ENCODE measurements around the gene DCBLD2.

The DCBLD2 gene

GRCh38 chr3:98827221-98827920 lies 74.1 kb downstream of the DCBLD2 start:
- no peak for DNase-seq

DNA sequence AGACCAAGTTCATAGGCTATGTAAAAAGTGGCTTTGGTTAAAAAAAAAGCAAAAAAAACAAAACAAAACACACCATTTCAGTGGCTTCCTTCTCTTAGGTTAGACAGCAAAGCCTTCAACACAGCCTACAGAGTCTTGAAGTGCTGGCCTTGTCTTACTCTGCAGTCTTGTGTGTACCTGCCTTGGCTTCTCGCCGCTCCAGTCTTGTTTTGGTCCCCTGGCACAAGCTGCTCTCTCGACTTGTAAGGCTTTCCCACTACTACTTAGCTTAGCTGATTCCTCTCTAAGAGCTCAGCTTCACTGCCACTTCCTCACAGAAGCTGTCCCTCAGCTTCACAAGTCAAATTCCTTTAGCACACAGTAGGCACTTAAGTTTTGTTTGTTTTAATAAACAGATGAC lies 75.4 kb downstream of the DCBLD2 start:
- DNase-seq, result no peak

DNA sequence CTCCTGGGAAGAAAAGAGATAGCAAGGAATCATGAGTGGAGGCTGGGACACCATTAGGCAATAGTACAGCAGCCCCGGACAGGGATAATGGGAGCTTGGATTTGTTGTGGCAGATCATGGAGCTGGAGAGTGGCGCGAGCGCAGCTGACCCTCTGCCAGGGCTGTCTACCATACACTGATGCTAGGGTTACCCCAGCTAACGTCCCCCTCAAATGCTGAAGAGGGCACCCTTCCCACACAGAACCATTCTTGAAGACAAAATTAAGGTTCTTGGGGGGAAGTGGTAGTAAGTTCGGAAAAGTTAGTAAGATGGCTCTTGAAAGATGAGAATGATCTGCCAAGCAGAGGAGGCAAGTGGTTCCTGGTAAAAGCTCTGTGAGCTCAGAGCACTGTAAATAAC lies 77.2 kb downstream of the DCBLD2 start:
- DNase-seq, result no peak

DNA sequence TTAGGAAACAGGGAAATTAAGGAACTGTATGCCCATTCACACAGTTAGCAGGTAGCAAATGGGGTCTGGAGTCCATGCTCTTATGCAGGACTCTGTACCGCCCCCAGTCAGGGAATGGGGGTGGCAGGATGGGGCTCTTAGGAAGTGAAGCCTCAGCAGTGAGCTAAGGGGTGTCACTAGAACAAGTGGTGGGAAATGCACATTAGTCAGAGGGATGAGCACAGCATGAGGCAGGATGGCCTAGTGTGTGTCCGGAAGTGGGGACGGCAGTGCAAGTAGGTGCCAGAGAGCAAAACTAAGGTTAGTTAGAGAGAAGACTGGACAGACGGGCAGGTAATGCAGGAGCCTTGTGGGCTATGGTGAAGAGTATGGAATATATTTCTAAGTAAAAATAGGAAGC lies 77.7 kb downstream of the DCBLD2 start:
- no peak for DNase-seq

DNA sequence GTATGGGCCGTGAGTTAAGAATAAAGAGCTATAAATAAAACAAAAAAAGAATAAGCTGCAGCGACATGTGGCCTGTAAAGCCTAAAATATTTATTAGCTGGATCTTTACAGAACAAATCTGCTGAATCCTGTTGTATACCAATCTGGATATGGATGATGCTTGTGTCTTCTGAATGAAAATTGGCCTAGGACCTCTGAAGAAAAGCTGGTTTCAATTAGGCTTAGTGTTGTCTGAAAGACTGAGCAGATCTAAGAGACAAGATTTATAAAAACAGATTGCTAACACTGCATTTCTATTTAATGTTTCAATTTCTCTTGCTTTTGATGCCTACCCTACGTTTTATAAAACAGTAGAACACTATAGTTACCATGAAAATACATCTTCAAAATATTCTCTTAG lies 80.4 kb downstream of the DCBLD2 start:
- no peak for DNase-seq

GRCh38 chr3:98817547-98818041 lies 83.9 kb downstream of the DCBLD2 start:
- peak; percentile 0 to 3 for DNase-seq

DNA sequence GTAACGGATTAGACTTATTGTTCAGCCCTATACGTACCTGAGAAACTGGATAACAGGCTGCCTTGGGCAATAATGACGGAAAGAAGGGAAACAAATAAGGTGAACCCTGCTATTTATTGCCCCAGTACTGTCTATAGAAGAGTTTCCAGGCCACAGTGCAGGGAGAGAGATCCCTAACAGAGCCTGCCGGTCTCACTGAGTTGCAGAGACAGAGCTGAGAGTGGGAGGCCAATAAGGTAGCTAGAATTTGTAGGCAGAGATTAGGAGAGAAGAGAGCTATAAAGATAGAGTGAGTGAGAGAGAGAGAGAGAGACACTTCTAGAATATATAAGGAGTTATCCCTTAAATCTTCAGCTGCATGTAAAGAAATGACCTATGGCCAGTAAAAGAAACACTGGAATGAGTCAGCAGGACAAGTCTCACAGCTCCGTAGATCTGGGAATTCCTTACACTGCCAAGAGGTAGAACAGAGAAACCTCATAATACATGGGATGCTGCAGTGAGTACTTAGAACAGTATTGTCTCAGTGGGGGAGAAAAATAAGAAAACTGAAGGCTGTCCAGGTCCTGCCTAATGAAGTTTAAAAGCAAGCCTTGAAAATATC lies 86.6 kb downstream of the DCBLD2 start:
- no peak for DNase-seq

GRCh38 chr3:98812851-98813374 lies 88.6 kb downstream of the DCBLD2 start:
- no peak for DNase-seq

DNA sequence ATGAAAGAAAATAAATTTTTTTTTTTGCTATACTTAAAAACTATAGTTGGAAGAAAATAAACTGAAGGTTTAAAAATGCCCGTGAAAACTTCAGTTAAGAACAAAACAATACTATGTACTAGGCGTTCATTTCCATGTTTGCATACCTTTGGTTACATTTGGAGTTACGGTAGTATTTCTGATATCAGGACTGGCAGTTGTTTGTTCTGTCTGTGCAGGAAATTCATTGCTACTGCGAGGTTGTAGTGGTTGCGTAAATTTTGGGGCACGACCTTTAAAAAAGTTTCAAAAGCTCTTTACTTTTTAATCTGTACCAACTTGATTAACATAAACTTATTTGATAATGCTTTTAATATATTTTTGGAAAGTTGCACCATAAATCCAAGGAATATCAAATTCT lies 90.4 kb downstream of the DCBLD2 start:
- no peak for DNase-seq

GRCh38 chr3:98809557-98809956 lies 91.9 kb downstream of the DCBLD2 start:
- DNase-seq, result no peak

GRCh38 chr3:98808071-98808470 lies 93.4 kb downstream of the DCBLD2 start:
- DNase-seq, result no peak

DNA sequence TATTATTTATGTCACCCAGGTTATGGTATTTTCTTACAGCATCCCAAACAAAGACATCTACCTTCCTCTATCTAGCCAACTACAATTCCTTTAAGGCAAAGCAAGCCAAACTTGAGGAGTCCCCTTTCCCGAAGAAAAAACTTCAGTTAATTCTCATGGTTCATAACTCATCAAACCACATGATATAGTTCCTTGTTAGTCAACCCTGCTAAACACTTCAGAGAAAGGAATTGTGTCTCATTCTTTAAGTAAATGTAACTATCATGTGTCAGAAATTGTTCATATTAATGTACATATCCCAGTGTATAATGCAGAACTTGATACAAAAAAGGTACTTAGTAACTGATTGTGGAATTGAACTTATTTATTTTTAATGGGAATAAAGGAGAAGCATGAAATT lies 93.9 kb downstream of the DCBLD2 start:
- DNase-seq, result no peak

- DNase-seq, result no peak
Observed at GRCh38 chr3:98807011-98807410, 94.5 kb downstream of the DCBLD2 start.

GRCh38 chr3:98806521-98806920 lies 95.0 kb downstream of the DCBLD2 start:
- no peak for DNase-seq

DNA sequence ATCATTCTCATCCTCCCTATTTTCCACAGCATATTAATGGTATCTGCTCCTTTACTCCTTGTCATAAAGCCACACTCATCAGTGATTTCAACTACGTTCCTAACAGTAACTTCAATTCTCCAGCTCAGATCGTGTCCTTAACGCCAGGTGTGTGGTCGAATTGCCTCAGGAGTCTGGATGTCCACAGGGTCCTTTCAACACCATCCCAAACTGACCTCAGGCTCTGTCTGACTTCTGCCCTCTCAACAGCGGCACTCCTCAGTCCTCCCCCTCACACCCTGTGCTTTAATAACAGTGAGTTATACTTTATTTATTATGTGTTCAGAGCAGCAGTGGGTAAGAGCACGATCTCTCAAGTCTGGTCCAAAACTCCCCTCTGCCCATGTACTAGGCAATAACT lies 95.9 kb downstream of the DCBLD2 start:
- no peak for DNase-seq

GRCh38 chr3:98801043-98801747 lies 100.3 kb downstream of the DCBLD2 start:
- no peak for DNase-seq

DNA sequence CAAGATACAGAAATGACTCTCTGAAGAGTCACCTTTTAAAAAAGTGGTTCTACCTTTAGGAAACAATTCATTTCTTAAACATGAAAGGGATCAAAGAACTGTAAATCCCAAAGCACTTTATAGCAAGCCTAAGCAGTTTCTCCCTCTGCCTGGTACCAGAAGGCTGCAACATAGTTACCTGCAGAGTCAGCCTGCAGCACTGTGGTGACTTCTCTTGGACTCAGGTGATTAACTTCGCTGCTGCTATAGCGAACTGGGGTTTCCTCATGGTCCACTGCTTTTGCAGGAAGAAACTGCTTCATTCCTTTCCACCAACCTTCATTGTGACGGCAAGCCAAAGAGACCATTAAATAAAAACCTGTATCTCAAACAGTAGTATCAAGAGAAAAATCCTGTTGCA lies 101.1 kb downstream of the DCBLD2 start:
- no peak for DNase-seq

DNA sequence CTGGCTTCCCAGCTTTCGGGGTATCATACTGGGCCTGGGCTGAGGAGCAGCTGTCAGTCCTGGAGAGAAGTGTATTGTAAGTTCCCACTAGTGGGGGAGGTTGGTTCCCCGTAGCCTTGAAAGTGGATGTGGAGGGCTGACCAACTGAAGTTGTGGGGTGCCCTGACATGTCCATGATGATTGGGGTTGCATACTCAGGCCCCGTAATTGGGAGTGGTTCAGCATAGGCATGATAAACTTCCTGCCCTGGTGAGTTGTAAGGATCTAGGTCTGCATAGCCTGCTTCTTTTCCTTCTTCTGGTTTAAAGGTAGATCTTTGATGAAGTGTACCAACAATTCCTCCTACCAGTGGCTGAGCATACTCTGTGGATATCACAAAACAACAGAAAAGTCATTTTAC lies 102.0 kb downstream of the DCBLD2 start:
- no peak for DNase-seq

DNA sequence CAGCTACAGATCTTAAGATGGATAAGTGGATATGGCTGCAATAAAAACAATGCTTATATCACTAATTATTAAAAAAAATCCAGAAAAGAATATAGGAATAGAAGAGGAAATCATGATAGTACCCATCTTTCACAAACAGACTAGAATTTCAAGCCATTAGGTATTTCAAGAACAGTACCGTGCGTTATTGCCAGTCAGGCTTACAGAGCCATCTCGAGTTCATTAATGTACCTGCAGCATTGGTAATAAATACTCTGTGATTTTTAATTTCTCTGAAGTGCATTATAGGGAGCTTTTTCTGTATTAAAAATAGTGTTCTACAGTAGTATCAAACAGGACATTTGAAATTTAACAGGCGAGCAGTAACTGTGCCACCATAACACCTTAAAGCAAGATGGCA lies 102.7 kb downstream of the DCBLD2 start:
- no peak for DNase-seq

- DNase-seq, result no peak
Observed at GRCh38 chr3:98797905-98798304, 103.6 kb downstream of the DCBLD2 start.

DNA sequence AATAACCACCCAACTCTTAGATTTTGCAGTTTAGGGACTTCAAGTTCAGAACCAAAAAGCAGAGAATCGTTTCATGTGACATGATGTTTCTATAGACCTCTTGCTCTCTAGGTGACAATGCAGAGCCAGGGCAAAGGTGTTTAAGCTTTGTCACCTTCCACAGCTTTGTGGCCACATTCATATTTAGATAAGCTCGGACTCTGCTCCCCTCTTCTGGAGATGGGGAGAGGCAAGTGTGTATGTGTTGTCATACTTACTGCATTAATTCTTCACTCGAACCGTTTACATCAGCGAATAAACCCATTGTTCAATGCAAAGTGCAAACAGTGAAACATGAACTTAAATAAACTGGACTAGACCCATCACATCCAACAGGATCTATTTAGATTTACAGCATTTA lies 105.2 kb downstream of the DCBLD2 start:
- no peak for DNase-seq

- DNase-seq, result no peak
Observed at GRCh38 chr3:98793971-98794370, 107.5 kb downstream of the DCBLD2 start.

- no peak for DNase-seq
Observed at GRCh38 chr3:98791341-98792325, 109.9 kb downstream of the DCBLD2 start.
